GM19238 (cell line): ENCODE measurements around the gene SMARCC2.

Experiments used
- DNase-seq: peaks from one replicate; pipeline ENCODE4 v3.0.0; 2011; ENCODE audit warnings: low spot score; ENCODE audit not compliant: insufficient read length

The SMARCC2 gene

DNA sequence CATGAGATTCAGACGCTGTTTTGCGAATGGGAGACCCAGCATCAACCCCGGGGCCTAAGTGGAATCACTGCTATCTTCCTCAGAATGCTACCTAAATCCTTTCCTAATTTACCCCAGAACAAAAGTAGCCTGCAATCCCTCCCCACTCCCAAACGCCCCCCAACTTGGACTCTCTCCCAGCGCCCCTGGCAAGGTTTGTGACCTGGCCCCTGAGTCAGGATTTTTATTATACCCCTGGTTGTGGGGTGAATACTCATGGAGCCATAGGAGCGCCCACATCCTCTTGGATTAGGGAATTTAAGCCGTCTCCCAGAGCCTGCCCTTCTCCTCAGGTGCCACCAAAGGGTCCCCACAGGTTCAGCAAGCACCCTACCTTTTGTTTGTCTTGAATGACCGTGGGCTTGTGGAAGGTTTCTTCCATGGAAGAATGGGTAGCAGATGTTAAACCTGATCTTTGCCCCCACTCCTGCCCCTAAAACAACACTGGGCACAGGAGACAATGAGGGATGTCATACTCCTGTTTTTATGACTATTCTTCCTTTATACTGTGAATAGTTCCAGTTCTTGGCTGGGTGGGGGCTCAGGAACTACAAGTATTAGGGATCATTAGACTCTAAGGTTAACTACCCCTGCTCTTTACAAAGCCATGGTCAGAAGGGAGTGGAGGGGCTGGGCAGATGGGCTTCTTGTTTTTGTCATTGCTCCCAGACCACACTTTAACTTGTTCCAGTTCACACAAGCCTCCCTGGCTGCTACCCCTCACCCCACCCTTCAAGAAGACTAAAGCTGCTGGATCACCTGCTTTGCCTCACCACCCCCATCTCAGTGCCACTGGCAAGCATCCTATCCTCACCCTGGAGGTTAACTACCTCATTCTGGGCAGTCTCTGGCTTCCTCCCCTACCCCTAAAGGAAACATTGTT lies 36.3 kb downstream of the SMARCC2 start:
- no peak for DNase-seq

DNA sequence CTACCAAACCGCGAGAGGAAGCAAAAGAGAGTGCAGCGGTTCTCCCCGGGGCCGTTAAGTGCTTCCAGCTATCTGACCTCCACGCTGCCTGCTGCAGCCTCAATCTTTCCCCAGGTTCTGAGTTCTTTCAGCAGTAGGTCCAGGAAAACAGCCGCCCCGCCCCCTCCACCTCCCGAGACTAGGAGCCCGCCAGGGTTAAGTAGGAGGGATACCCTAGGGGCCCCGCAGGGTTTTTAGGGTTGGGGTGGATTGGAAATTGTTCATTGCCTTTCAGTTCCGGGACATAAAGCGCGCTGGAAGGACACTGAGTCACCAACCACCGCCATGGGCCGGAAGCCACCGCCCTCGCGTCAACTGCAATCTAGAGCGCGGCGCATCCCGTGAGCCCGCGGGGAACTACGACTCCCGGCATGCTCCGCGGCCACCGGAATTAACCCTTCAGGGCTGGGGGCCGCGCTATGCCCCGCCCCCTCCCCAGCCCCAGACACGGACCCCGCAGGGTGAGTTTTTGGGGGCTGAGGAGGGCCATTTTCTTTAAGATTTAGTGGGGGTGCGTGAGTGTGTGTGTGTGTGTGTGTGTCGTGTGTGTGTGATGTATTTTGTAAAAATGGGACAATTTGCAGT lies 37.0 kb downstream of the SMARCC2 start, which contains the start of gene MYL6B:
MYL6B (plus strand) TSS at position 456 of the 624 bp plus-strand sequence. CDS start 1,332 bp downstream, outside the sequence.
- DNase-seq, result peak; percentile 90

DNA sequence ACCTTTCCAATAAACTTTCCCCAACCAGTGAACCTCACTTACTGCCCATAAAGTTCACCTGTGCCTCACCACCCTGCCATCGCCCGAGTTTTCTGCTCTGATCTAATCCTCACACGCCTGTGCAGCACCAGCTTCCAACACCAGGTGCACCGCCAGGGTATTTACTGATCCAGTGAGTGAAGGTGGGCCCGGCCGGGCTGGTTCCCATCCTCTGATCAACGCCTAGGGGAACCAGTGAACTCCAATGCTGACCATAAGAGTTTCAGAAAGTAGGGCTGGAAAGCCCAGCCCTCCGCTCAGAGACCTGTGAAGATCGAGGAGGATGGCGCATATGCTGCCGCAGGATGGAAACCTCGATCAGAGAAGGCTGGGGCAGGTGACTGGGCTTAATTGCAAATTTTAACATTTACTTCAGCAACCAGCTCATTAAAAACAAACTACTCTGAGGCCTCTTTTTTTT lies 37.6 kb downstream of the SMARCC2 start:
- no peak for DNase-seq

DNA sequence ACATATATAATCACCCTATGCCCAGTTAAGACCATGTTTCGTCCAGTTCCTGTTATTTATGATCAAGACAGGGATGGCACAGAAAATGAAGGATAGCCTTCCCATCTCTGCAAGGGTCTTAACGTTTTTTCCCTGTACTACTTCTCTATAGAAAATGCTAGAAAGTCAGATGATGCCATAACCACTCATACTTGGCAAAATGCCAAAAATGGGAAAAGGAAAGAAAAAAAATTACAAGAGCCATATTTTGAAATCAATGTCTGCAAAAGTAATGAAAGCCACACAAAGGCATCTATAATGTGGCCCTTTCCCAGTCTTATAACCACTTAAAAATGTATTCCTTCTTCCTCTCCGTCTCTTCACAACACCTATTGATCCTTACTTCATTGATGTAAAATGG lies 38.7 kb downstream of the SMARCC2 start:
- DNase-seq, result no peak

DNA sequence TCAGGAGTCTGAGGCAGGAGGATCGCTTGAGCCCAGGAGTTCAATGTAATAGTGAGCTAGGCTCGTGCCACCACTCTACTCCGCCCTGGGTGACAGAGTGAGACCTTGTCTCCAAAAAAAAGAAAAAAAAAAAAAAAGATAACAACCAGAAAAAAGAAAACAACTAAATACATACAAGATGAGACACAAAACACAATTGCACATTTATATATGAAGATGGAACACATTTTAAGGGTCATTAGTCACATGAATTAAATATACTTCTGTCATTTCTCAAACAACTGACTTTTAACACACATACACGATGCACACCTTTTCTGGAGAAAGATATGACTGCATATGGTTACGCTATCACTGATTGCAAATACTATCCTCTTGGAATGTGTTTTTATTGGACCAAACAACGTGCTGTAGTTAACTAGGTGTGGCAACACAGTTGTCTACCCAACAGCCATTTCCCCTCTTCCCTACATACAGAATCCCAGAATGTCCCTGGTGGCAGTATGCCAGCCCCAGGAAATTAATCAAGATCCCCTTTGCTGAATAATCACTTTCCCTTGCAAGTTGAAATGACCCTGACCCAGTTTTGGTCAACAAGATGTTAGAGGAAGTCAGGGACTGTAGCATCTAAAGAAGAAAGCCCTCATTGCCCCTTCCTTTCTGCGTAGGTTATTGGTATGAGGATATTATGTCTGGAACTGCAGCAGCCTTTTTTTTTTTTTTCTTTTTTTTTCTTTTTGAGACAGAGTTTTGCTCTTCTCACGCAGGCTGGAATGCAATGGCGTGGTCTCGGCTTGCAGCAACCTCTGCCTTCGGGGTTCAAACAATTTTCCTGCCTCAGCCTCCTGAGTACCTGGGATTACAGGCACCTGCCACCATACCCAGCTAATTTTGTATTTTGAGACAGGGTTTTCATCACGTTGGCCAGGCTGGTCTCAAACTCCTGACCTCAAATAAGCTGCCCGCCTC lies 42.5 kb downstream of the SMARCC2 start:
- DNase-seq, result no peak

DNA sequence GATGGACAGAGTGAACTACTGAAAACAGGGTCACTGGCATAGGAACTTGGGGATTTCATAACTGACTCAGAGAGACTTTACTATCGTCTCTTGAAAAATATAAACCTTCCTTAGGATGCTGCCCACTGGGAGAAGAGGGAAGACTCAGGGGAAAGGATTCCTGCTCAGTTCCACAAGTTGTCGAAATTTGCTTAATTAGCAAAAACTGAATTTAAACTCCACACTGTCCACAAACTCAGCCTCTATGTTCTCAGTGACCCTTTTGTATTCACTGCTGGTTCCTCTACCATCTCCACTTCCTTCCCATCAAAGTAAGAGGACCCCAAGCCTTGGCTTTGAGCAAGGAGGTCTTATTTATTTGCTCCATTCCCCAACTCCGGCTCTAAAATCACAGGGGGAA lies 44.1 kb downstream of the SMARCC2 start:
- no peak for DNase-seq

DNA sequence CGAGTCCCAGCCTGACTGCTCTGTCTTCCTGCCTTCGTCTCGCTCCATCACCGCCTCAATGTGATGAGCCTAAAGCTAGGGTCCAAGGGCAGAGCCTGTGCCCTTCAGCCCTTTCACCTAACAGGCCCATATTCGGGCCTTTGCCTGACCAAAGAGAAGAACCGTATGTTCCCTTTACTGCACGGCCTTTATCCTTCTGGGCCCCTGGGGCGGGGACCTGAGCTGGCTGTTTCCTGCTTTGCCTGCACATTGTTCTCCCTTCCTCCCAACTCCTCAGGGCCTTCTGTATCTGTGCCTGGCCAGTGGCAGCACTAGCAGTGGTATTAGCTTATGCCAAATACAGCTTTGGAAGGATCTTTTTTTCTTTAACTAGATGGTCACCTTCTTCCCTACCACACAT lies 45.4 kb downstream of the SMARCC2 start:
- DNase-seq, result no peak

DNA sequence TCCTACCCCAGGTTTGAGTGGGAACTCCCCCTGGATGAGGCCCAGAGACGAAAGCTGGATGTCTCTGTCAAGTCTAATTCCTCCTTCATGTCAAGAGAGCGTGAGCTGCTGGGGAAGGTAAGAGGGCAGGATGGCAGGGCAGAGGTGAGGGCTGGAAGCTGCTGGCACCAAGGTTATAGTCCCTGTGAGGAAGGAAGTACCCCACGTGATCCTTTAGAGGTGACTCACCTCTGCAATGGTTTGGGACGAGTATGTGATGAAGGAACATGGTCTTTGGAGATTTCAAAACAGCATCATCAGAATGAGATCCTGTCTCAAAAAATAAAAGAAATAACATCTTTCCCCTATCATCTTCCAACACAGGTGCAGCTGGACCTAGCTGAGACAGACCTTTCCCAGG lies 46.1 kb downstream of the SMARCC2 start:
- DNase-seq, result no peak

DNA sequence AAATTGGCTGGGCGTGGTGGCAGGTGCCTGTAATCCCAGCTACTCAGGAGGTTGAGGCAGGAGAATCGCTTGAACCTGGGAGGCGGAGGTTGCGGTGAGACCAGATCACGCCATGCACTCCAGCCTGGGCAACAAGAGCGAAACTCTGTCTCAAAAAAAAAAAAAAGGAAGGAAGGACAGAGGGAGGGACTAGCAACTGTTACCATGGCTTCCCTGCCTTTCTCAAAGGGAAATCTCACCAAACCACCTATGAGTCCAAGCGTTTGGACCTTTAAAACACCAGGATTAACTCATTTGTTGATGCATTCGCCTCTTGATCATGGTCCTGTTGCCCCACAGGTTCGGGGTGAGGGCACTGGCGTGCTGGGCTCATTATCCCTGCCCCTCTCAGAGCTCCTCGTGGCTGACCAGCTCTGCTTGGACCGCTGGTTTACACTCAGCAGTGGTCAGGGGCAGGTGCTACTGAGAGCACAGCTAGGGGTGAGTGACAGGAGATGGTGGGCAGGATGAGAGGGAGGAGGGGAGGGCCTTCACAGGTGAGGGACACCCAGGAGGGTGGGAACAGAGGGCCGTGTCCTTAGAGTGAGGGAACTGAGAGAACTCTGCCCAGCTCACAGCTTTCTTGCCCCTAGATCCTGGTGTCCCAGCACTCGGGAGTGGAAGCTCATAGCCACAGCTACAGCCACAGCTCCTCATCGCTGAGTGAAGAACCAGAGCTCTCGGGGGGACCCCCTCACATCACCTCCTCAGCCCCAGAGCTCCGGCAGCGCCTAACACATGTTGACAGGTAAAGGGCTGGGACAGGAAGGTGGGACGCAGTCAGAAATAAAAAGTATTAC lies 47.1 kb downstream of the SMARCC2 start:
- no peak for DNase-seq

DNA sequence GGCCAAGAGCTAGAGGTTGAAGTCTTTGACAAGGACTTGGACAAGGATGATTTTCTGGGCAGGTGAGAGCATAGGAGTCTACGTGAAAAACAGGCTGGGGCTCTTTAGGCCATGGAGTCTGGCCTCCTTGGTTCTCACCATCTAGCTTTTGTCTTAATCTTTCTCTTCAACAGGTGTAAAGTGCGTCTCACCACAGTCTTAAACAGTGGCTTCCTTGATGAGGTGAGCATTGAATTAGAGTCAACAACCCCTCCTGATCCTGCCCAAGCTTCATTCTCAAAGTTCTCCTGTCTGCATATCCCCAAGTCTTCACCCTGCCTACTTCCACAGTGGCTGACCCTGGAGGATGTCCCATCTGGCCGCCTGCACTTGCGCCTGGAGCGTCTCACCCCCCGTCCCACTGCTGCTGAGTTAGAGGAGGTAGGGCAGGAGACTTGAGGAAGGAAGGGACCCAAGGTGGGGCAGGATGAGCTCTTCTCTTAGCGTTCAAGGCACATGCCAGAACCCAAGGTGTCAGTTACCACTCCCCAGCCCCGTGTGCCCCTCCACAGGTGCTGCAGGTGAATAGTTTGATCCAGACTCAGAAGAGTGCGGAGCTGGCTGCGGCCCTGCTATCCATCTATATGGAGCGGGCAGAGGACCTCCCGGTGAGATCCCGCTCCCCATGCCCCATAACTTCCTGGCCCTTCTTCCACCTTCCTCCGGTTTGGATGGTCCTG lies 51.3 kb downstream of the SMARCC2 start:
- no peak for DNase-seq

DNA sequence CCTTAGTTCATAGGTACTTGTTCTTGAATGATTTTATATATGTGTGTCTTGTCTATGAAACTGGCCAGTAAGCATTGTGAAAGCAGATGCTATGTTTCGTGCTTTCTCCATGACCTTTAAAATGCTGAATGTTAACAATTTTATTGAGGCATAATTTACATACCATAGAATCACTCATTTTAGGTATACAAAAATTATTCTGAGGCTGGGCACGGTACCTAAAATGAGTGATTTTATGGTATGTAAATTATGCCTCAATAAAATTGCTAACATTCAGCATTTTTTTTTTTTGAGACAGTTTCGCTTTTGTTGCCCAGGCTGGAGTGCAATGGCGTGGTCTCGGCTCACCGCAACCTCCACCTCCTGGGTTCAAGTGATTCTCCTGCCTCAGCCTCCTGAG lies 54.4 kb downstream of the SMARCC2 start:
- no peak for DNase-seq

DNA sequence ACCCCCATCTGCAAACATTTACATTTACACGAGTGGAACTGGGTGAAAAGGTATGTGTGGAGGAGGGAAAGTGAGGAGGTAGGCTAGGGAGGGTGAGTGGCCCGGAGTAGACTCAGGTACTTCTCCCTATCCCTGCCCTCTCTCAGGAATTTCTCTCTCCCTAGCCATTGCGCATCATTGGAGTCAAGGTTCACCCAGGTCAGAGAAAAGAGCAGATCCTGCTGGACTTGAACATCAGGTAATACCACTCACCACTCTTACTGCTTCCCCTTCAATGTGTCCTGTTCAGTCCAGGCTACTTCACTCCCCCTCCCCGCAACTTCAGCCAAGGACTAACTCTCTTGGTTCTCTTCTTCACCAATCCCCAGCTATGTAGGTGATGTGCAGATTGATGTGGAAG lies 58.4 kb downstream of the SMARCC2 start:
- DNase-seq, result no peak

DNA sequence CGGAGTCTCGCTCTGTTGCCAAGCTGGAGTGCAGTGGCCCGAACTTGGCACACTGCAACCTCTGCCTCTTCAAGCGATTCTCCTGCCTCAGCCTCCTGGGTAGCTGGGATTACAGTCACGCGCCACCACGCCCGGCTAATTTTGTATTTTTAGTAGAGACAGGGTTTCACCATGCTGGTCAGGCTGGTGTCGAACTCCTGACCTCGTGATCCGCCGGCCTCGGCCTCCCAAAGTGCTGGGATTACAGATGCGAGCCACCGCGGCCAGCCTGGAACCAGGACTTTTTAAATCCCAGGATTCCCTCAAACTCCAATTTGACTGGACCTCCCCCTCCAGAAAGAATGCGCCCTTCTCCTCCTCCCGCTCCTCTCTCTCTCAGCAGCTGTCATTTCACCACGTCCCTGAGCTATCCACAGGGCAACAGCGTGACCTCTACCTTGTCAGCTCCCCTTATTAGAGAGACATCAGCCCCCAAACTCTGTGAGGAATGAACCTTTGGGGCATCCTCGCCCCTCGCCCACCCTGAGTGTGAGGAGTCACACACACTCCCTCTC lies 59.3 kb downstream of the SMARCC2 start:
- DNase-seq, result no peak

DNA sequence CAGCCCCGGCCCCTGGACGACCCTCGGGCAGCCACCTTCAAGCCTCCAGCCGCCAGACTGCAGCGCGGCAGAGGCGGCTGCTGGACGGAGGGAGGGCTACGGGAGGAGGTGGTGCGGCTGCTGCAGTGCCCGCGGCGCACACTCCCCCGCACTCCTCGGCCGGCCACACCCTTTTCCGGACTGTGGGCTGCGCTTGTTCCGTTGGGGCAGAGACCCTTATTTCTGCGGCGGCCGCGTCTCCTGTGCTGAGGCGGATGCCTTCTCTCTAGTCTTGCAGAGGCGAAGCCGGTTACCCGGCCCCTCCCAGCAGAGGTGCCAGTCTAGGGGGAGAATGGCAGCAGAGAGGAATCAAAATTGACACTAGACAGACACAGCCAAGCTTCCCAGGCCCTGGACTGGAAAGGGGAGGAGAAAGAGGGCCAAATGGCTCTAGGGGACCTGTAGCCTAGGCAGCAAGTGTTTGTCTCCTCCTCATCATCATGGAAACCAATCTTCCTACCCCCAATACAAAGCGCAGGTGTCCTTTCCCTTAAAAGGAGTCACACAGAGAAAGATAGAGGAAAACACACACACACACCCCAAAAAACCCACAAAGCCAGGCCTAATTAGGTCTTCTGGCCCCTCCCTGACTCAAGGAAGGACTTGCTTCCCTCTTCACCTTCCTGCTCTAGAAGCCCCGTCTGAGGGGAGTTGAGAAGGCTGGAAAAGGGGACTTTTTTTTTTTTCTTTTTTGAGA lies 59.9 kb downstream of the SMARCC2 start:
- peak; percentile 44 for DNase-seq

DNA sequence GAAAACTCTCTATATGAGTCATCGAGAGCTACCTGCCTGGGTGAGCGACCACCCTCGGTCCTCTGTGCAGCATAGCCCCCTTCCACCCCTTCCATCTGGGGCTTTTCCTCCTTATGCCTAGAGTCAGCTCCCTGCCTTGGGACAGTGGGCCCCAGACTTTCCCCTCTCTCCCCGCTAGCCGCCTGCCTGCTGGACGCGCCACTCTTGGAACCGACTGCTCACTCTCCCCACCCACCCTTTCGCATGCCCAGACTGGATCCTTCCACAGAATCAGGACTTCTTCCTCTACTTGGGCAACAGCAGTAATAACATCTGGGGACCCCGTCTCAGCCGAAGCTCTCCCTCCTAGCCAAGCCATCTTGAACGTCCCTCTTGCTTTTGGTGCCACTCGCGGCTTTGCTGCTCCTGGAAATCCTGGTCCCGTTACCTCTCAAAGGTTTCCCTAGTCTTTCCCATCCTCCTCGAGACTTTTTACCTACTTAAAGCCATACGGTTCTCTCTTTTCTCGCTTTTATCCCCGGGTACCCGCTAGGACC lies 60.5 kb downstream of the SMARCC2 start:
- DNase-seq, result no peak

DNA sequence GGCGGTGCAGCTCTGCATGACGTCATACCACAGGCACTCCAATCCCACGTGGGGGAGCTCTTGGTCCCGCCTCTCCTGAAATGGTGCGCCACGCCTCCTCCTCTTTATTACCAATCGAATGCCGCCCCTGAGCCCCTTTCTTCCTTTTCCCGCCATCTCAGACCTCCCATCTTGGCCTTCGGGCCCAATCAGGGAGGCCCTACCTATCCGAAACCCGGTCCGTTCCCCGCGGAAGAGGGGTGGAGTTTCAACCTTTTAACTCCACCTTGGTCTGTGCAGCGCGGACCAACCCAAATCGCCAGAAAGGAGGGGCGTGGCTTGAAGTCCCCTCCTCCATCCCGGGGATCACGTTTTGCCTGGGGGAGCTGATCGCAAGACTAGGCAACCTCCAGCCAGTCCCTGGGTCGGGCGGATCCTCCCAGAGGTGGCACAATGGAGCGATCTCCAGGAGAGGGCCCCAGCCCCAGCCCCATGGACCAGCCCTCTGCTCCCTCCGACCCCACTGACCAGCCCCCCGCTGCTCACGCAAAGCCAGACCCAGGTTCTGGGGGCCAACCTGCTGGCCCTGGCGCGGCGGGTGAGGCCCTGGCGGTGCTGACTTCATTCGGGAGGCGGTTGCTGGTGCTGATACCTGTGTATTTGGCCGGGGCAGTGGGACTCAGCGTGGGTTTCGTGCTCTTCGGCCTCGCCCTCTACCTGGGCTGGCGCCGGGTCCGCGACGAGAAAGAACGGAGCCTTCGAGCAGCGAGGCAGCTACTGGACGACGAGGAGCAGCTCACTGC lies 61.2 kb downstream of the SMARCC2 start, which contains the start of gene ESYT1:
ESYT1 (plus strand) TSS at position 380 of the 782 bp plus-strand sequence; CDS start at position 433, 53 bp downstream.
- DNase-seq, result peak; percentile 90

DNA sequence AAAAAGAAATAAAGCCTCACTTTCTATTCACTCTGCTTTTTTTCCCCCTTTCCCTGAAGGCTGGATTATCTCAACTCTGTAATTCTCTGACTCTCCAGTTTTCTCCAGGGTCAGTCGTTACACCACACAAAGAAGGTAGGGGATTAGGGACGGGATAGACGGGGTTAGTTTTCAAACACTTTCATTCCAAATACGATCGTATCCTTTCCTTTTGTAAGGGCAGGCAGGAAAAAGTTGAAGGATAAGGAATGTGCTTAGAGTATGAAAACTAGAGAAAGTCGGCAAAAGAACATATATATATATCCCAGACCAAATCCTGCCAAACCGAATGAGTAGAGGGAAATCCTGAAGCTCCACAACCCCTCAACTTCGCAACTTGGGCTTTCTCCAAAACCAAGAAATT lies 61.8 kb downstream of the SMARCC2 start:
- DNase-seq, result no peak
